GM06990 (cell line): Measurements from ENCODE around the gene NAXE.
A peak's percentile ranks its signal among the peaks of the same experiment; 100 is the strongest.

ENCODE experiments used
- DNase-seq: peaks from one replicate; pipeline ENCODE4 v3.0.0-alpha.2; 2011; ENCODE audit not compliant: insufficient read length; ENCODE audit errors: extremely low read depth
- H3K27me3 ChIP-seq: replicated peaks from 2 replicates; pipeline ENCODE4 v1.6.0; 2011; ENCODE audit warnings: low read length; ENCODE audit not compliant: control insufficient read depth, insufficient read depth
- H3K36me3 ChIP-seq: 2 replicates; pipeline ENCODE4 v1.5.1; 2011; ENCODE audit warnings: low read length; ENCODE audit not compliant: control insufficient read depth, insufficient read depth
- H3K4me3 ChIP-seq: replicated peaks from 2 replicates; pipeline ENCODE4 v1.5.1; 2011; ENCODE audit warnings: low read depth, mild to moderate bottlenecking, control low read depth, low read length
- CTCF ChIP-seq: IDR thresholded peaks from 2 replicates; pipeline ENCODE4 v1.5.1; 2011; ENCODE audit warnings: low read length, control low read depth, mild to moderate bottlenecking, inconsistent platforms; ENCODE audit not compliant: insufficient read depth, poor library complexity, severe bottlenecking

Gene NAXE

GRCh38 chr1:156619582-156619955, 28.0 kb downstream of the NAXE start:
- Histone ChIP-seq H3K4me3 (no peak overlapping the region), H3K27me3 (peaks cover 2% of the 10 kb centered on the region), H3K36me3 (no peaks in the 10 kb centered on the region)
- TF ChIP-seq CTCF = no peak
- no peak for DNase-seq

DNA sequence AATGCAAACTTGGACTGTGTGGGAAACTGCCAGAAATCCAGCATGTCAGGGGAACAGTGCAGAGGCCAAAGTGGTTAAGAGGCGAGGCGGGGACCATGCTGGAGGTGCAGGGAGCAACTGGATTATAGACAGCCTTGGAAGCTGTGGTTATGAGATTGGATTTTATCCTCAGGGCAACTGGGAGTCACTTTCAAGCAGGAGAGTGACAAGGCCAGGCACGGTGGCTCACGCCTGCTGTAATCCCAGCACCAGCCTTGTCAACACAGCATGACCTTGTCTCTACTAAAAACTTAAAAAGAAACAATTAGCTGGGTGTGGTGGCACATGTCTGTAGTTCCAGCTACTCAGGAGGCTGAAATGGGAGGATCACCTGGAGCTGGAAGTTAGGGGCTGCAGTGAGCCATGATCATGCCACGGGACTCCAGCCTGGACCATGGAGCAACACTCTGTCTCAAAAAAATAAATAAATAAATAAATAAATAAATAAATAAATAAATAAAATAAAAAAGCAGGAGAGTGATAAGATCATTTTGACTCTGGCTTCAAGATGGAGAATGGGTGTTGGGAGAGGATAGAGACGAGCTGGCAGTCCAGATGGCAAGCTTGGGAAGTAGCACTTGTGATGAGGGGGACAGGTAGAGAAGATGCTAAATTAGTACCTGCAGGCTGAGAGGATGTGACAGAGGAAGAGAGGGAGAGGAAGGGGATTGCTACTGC, 31.2 kb downstream of the NAXE start:
- Histone ChIP-seq H3K4me3 (no peak overlapping the region), H3K27me3 (peaks cover 2% of the 10 kb centered on the region), H3K36me3 (no peaks in the 10 kb centered on the region)
- no peak for DNase-seq
- TF ChIP-seq CTCF = no peak

- Histone ChIP-seq H3K27me3 (peaks cover 2% of the 10 kb centered on the region), H3K4me3 (peak overlapping the region; percentile 35)
Observed at GRCh38 chr1:156623946-156624813, 32.6 kb downstream of the NAXE start.

DNA sequence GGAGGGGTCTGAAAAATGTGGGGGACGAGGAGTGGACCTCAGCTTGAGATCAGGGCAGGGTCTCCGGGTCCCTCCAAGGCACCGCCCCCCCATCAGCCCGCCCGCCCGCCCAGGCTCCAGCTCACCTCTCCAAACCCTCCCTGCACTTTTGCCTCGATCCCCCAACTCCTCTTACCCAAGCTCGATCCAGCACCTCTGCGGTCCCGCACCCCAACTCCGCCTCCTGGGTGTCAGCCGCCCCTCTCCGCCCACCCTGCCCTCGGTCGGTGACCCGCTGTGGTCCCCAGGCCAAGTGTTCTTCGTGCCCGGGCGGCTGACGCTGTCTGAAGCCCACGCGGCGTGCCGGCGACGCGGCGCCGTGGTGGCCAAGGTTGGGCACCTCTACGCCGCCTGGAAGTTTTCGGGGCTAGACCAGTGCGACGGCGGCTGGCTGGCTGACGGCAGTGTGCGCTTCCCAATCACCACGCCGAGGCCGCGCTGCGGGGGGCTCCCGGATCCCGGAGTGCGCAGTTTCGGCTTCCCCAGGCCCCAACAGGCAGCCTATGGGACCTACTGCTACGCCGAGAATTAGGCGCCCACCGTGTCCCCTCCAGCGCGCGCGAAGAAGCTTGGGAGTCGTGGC, 33.3 kb downstream of the NAXE start:
- no peaks in the 10 kb centered on the region for H3K36me3 ChIP-seq
- H3K27me3 ChIP-seq = peaks cover 2% of the 10 kb centered on the region
- peak; percentile 4 for TF ChIP-seq CTCF
- DNase-seq = no peak
- peak overlapping the region; percentile 8; the same call in 1 of the 2 replicates for H3K4me3 ChIP-seq

More at GRCh38 chr1:156623946-156624813, 32.6 kb downstream of the NAXE start:
- H3K36me3 ChIP-seq = no peaks in the 10 kb centered on the region
- DNase-seq = no peak
- TF ChIP-seq CTCF = peak; percentile 70

DNA sequence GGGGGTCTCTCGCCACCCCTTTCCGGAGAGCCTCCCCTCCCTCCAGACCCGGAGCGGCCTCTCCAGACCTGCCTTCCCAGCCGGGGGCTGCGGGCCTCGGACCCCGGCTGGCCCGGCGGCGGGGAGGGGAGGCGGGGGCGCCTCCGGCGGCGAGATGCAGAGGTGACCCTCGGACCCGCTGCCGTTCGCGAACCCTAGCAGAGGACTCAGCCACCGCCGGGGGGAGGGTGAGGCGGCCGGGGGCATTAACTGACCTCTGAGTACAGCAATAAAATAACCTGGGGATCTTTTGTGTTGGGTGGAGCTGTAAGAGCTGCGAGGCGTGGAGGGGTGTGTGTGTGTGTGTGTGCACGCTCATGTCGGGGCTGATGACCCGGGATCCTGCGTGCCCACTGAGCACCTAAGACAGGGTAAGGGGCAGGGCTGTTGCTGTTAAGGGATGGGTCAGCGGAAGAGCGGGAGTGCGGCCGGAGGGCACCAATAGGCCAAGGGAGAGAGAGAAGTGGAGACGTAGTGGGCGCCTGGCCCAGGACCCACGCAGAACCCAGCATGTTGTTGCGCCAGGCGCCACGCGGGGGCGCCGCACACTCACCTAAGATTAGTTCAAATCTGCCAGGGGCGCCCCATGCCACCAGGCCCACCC, 34.0 kb downstream of the NAXE start:
- Histone ChIP-seq H3K27me3 (peaks cover 2% of the 10 kb centered on the region), H3K4me3 (no peak overlapping the region), H3K36me3 (no peaks in the 10 kb centered on the region)
- TF ChIP-seq CTCF = peak; percentile 93
- DNase-seq = peak; percentile 73
